SK-N-SH (cell line): ENCODE results near the gene USP36. TPM values are rescaled to one million over a fixed set of nuclear protein-coding genes. Genes with fewer than 3 reads are reported as not detected.

Experiments used
- CTCF ChIA-PET: fragments of 300-600, 350-600 bp; formaldehyde crosslinking; extraction: SDS; loops from one replicate; lab custom pipeline; 2021; lab: Yijun Ruan, JAX
- POLR2A ChIA-PET: fragments of 350-600 bp; sonication (Branson Sonifier 250); formaldehyde crosslinking; extraction: SDS; loops from one replicate; lab custom pipeline; 2020; ENCODE audit warnings: antibody characterized with exemption, inconsistent platforms; lab: Yijun Ruan, JAX
- DNase-seq: peaks from one replicate; pipeline ENCODE4 v3.0.0; 2012
- H2AFZ ChIP-seq: fragments of 200-600 bp; sonication (generic); 2 replicates; pipeline ENCODE4 v1.8.1; 2016; ENCODE audit warnings: antibody characterized with exemption, mild to moderate bottlenecking, low read depth
- H3F3A ChIP-seq: fragments of 200-600 bp; sonication (generic); replicated peaks from 2 replicates; pipeline ENCODE3; 2016; ENCODE audit warnings: antibody characterized with exemption, mild to moderate bottlenecking; ENCODE audit not compliant: insufficient read depth
- H3K27ac ChIP-seq, 2 experiments: fragments of 200-500 bp in 1 of 2; fragments of 200-600 bp in 1 of 2; sonication (Bioruptor generic) in 1 of 2; sonication (generic), shearing (Covaris generic) in 1 of 2; 2 replicates each; pipeline versions ENCODE4 v1.5.1 to v1.6.1; 2014 to 2016; ENCODE audit warnings: low read depth in 2 of 2, inconsistent platforms in 1 of 2, low read length in 1 of 2, mild to moderate bottlenecking in 1 of 2, mixed read lengths in 1 of 2
- H3K27me3 ChIP-seq: fragments of 200-600 bp; sonication (generic), shearing (Covaris generic); 2 replicates; pipeline ENCODE4 v1.6.1; 2016; ENCODE audit warnings: mixed run types; ENCODE audit not compliant: insufficient read depth
- H3K36me3 ChIP-seq, 2 experiments: fragments of 200-500 bp in 1 of 2; fragments of 200-600 bp in 1 of 2; sonication (Bioruptor generic) in 1 of 2; sonication (generic) in 1 of 2; replicated peaks in 1 of 2; 2 replicates each; pipeline versions ENCODE3 to v1.5.1; 2014 to 2016; ENCODE audit warnings: low read length in 1 of 2, mild to moderate bottlenecking in 1 of 2; ENCODE audit not compliant: insufficient read depth in 2 of 2, control insufficient read depth in 1 of 2
- H3K4me1 ChIP-seq, 2 experiments: fragments of 200-500 bp in 1 of 2; fragments of 200-600 bp in 1 of 2; sonication (Bioruptor generic) in 1 of 2; sonication (generic), shearing (Covaris generic) in 1 of 2; 2 replicates each; pipeline versions ENCODE4 v1.5.1 to v1.6.1; 2014 to 2016; ENCODE audit warnings: low read depth in 1 of 2, low read length in 1 of 2, mixed run types in 1 of 2; ENCODE audit not compliant: insufficient read depth in 2 of 2, control insufficient read depth in 1 of 2
- H3K4me2 ChIP-seq: fragments of 200-600 bp; sonication (generic), shearing (Covaris generic); 2 replicates; pipeline ENCODE4 v1.6.1; 2017; ENCODE audit warnings: mixed run types
- H3K4me3 ChIP-seq, 2 experiments: fragments of 200-500 bp in 1 of 2; fragments of 200-600 bp in 1 of 2; sonication (Bioruptor generic) in 1 of 2; sonication (generic), shearing (Covaris generic) in 1 of 2; 2 replicates each; pipeline versions ENCODE4 v1.5.1 to v1.8.1; 2014 to 2016; ENCODE audit warnings: low read depth in 2 of 2, inconsistent platforms in 1 of 2, low read length in 1 of 2, mild to moderate bottlenecking in 1 of 2, mixed read lengths in 1 of 2, moderate library complexity in 1 of 2
- H3K79me2 ChIP-seq: fragments of 200-600 bp; sonication (generic); 2 replicates; pipeline ENCODE4 v1.8.1; 2017; ENCODE audit warnings: mild to moderate bottlenecking; ENCODE audit not compliant: insufficient read depth
- H3K9ac ChIP-seq: fragments of 200-600 bp; sonication (generic); 2 replicates; pipeline ENCODE4 v1.6.1; 2017; ENCODE audit warnings: mixed run types
- H3K9me2 ChIP-seq: fragments of 200-600 bp; sonication (generic); 2 replicates; pipeline ENCODE4 v1.6.1; 2017; ENCODE audit warnings: mixed run types
- H3K9me3 ChIP-seq: fragments of 200-600 bp; sonication (generic); 2 replicates; pipeline ENCODE4 v1.6.1; 2017; ENCODE audit warnings: mixed run types, mild to moderate bottlenecking, moderate library complexity
- H4K20me1 ChIP-seq: fragments of 200-600 bp; sonication (generic); 2 replicates; pipeline ENCODE4 v1.6.1; 2017; ENCODE audit warnings: mild to moderate bottlenecking, mixed run types; ENCODE audit not compliant: insufficient read depth
- ELF1 ChIP-seq: IDR thresholded peaks from 2 replicates; pipeline ENCODE4 v1.4.0; 2012
- EP300 ChIP-seq, 2 experiments: IDR thresholded peaks; 2 replicates each; pipeline versions ENCODE4 v1.4.0 to v1.6.1; 2012; ENCODE audit warnings: borderline replicate concordance in 1 of 2, low read depth in 1 of 2, low read length in 1 of 2
- EZH2phosphoT487 ChIP-seq: fragments of 200-600 bp; sonication (generic); IDR thresholded peaks from 2 replicates; pipeline ENCODE4 v1.6.1; 2017; ENCODE audit warnings: low read depth, mixed run types, mild to moderate bottlenecking, antibody characterized with exemption, moderate library complexity, borderline replicate concordance
- FOSL2 ChIP-seq: IDR thresholded peaks from 2 replicates; pipeline ENCODE4 v1.4.0; 2012; ENCODE audit warnings: low read depth, mild to moderate bottlenecking, moderate library complexity, borderline replicate concordance
- FOXJ3 ChIP-seq: sonication (generic); formaldehyde crosslinking; IDR thresholded peaks from 2 replicates; pipeline ENCODE4 v1.5.1; 2020; ENCODE audit warnings: mild to moderate bottlenecking, missing genetic modification reagents
- GABPA ChIP-seq: IDR thresholded peaks from 2 replicates; pipeline ENCODE4 v1.4.0; 2012; ENCODE audit warnings: low read depth, mild to moderate bottlenecking
- MEF2A ChIP-seq: IDR thresholded peaks from 2 replicates; pipeline ENCODE4 v1.4.0; 2012; ENCODE audit warnings: low read depth, borderline replicate concordance
- MXI1 ChIP-seq: IDR thresholded peaks from 2 replicates; pipeline ENCODE4 v1.6.1; 2012; ENCODE audit warnings: mild to moderate bottlenecking, low read depth, low read length, improper control_type of control experiment
- RAD21 ChIP-seq: IDR thresholded peaks from 2 replicates; pipeline ENCODE4 v1.6.1; 2012; ENCODE audit warnings: mild to moderate bottlenecking, low read length
- RFX5 ChIP-seq: IDR thresholded peaks from 2 replicates; pipeline ENCODE4 v1.6.1; 2012; ENCODE audit warnings: mild to moderate bottlenecking, improper control_type of control experiment, low read length
- RXRA ChIP-seq: IDR thresholded peaks from 2 replicates; pipeline ENCODE4 v1.4.0; 2012; ENCODE audit warnings: low read depth, mild to moderate bottlenecking, borderline replicate concordance
- SMC3 ChIP-seq: IDR thresholded peaks from 2 replicates; pipeline ENCODE4 v1.6.1; 2012; ENCODE audit warnings: low read depth, low read length, improper control_type of control experiment
- TEAD4 ChIP-seq: IDR thresholded peaks from 2 replicates; pipeline ENCODE4 v1.4.0; 2012; ENCODE audit warnings: mild to moderate bottlenecking, borderline replicate concordance; ENCODE audit not compliant: insufficient read depth
- whole genome bisulfite sequencing: methylation state at CpG from one replicate; pipeline ENCODE4 v1.1.6; 2017; ENCODE audit warnings: low lambda C conversion rate; 5-methylcytosine and 5-hydroxymethylcytosine counted together
- polyA plus RNA-seq, 3 experiments: library from polyadenylated mRNA; depleted of rRNA; stranded (reverse); fragments of >200 nt; gene quantifications; 2 replicates each; pipeline ENCODE4 v1.2.3, GENCODE V29; 2012
- TF ChIP-seq, protein P1 (sequence below): IDR thresholded peaks from 2 replicates; pipeline ENCODE4 v1.4.0; 2012; ENCODE audit warnings: low read depth, borderline replicate concordance
- TF ChIP-seq, protein P2 (sequence below): IDR thresholded peaks from 2 replicates; pipeline ENCODE4 v1.4.0; 2012; ENCODE audit warnings: low read depth
- TF ChIP-seq, protein P3 (sequence below): IDR thresholded peaks from 2 replicates; pipeline ENCODE4 v1.6.1; 2012; ENCODE audit warnings: mild to moderate bottlenecking, low read depth, low read length, moderate library complexity
- TF ChIP-seq, protein P4 (sequence below): IDR thresholded peaks from 2 replicates; pipeline ENCODE4; 2012
- TF ChIP-seq, protein P5 (sequence below): IDR thresholded peaks from 2 replicates; pipeline ENCODE4 v1.4.0; 2012; ENCODE audit warnings: low read depth, borderline replicate concordance

The USP36 gene
- polyA plus RNA-seq, 1 of the 3 experiments (the other 2 are of a cell fraction) = 34.6 TPM

DNA sequence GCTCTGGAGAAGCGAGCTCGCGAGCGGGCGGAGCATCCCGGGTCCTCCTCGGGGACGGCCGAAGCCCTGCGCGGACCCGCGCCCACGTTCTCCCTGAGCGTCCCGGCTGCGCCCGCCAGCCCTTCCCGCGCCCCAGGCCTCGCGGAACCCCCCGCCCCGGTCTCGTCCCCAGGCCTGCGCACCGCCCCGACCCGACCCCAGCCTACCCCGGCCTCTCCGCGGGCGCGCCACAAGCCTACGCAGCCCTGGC is 159 bp downstream of the USP36 start:
- peak overlapping the region; percentile 92 for H3K4me2 ChIP-seq
- no peaks in the 10 kb centered on the region for H3F3A ChIP-seq
- H3K9ac ChIP-seq = peak overlapping the region; percentile 94
- no peaks in the 10 kb centered on the region for H3K9me3 ChIP-seq
- POLR2A ChIA-PET = interaction anchor here (0.7 kb wide), 1 partner anchor 123 kb away, joined by 3 read pairs; no protein-coding TSS in a partner anchor
- 3% methylated on average over 33 of the region's 35 CpGs for WGBS
- no peaks in the 10 kb centered on the region for H3K27me3 ChIP-seq
- peak overlapping the region; percentile 79 to 90 for H3K27ac ChIP-seq
- H3K4me3 ChIP-seq = peak overlapping the region; percentile 75 to 84
- H3K9me2 ChIP-seq = no peaks in the 10 kb centered on the region
- H4K20me1 ChIP-seq = peaks cover 27% of the 10 kb centered on the region
- no peak for DNase-seq
- H3K4me1 ChIP-seq = peaks cover 14 to 28% of the 10 kb centered on the region in 2 experiments; a peak in 3 of 4 replicates
- H3K79me2 ChIP-seq = peaks cover 51% of the 10 kb centered on the region
- H3K36me3 ChIP-seq = peaks cover 21 to 27% of the 10 kb centered on the region in 2 experiments
- CTCF ChIA-PET = interaction anchor here (1.0 to 4.6 kb wide), 4 partner anchors 25 to 132 kb away, joined by 3 to 25 read pairs (median 5); no protein-coding TSS in a partner anchor
- no peak overlapping the region for H2AFZ ChIP-seq
- TF ChIP-seq GABPA = no peak
- no peak for TF ChIP-seq TEAD4
- TF ChIP-seq FOSL2 = no peak
- TF ChIP-seq, protein P1, sequence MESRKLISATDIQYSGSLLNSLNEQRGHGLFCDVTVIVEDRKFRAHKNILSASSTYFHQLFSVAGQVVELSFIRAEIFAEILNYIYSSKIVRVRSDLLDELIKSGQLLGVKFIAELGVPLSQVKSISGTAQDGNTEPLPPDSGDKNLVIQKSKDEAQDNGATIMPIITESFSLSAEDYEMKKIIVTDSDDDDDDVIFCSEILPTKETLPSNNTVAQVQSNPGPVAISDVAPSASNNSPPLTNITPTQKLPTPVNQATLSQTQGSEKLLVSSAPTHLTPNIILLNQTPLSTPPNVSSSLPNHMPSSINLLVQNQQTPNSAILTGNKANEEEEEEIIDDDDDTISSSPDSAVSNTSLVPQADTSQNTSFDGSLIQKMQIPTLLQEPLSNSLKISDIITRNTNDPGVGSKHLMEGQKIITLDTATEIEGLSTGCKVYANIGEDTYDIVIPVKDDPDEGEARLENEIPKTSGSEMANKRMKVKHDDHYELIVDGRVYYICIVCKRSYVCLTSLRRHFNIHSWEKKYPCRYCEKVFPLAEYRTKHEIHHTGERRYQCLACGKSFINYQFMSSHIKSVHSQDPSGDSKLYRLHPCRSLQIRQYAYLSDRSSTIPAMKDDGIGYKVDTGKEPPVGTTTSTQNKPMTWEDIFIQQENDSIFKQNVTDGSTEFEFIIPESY = no peak
- TF ChIP-seq, protein P2, sequence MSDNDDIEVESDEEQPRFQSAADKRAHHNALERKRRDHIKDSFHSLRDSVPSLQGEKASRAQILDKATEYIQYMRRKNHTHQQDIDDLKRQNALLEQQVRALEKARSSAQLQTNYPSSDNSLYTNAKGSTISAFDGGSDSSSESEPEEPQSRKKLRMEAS = no peak
- TF ChIP-seq MXI1 = no peak
- TF ChIP-seq RFX5 = no peak
- no peak for TF ChIP-seq EZH2phosphoT487
- TF ChIP-seq FOXJ3 (CRISPR knock-in tag) = no peak
- TF ChIP-seq EP300 (IDR thresholded peaks at IDR 0.05; ENCODE audit: borderline replicate concordance in 1 of 2, low read depth in 1 of 2, low read length in 1 of 2) = no peak
- no peak for TF ChIP-seq RAD21
- TF ChIP-seq ELF1 = no peak
- no peak for TF ChIP-seq SMC3
- TF ChIP-seq MEF2A = no peak
- TF ChIP-seq, protein P3, sequence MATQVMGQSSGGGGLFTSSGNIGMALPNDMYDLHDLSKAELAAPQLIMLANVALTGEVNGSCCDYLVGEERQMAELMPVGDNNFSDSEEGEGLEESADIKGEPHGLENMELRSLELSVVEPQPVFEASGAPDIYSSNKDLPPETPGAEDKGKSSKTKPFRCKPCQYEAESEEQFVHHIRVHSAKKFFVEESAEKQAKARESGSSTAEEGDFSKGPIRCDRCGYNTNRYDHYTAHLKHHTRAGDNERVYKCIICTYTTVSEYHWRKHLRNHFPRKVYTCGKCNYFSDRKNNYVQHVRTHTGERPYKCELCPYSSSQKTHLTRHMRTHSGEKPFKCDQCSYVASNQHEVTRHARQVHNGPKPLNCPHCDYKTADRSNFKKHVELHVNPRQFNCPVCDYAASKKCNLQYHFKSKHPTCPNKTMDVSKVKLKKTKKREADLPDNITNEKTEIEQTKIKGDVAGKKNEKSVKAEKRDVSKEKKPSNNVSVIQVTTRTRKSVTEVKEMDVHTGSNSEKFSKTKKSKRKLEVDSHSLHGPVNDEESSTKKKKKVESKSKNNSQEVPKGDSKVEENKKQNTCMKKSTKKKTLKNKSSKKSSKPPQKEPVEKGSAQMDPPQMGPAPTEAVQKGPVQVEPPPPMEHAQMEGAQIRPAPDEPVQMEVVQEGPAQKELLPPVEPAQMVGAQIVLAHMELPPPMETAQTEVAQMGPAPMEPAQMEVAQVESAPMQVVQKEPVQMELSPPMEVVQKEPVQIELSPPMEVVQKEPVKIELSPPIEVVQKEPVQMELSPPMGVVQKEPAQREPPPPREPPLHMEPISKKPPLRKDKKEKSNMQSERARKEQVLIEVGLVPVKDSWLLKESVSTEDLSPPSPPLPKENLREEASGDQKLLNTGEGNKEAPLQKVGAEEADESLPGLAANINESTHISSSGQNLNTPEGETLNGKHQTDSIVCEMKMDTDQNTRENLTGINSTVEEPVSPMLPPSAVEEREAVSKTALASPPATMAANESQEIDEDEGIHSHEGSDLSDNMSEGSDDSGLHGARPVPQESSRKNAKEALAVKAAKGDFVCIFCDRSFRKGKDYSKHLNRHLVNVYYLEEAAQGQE = no peak
- TF ChIP-seq, protein P4, sequence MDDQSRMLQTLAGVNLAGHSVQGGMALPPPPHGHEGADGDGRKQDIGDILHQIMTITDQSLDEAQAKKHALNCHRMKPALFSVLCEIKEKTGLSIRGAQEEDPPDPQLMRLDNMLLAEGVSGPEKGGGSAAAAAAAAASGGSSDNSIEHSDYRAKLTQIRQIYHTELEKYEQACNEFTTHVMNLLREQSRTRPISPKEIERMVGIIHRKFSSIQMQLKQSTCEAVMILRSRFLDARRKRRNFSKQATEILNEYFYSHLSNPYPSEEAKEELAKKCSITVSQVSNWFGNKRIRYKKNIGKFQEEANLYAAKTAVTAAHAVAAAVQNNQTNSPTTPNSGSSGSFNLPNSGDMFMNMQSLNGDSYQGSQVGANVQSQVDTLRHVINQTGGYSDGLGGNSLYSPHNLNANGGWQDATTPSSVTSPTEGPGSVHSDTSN = no peak
- TF ChIP-seq, protein P5, sequence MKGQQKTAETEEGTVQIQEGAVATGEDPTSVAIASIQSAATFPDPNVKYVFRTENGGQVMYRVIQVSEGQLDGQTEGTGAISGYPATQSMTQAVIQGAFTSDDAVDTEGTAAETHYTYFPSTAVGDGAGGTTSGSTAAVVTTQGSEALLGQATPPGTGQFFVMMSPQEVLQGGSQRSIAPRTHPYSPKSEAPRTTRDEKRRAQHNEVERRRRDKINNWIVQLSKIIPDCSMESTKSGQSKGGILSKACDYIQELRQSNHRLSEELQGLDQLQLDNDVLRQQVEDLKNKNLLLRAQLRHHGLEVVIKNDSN = no peak
- no peak for TF ChIP-seq RXRA
